Breast epithelium (tissue), 3 donors: ENCODE results near the gene ADGRL3.

ENCODE experiments used
- CTCF ChIP-seq, 3 donors: fragments of 450-650 bp; IDR thresholded peaks; one replicate each; pipeline ENCODE4 v1.5.1; 2016 to 2017; ENCODE audit warnings: antibody characterized with exemption in 3 of 3, mild to moderate bottlenecking in 3 of 3, moderate library complexity in 3 of 3
- POLR2AphosphoS5 ChIP-seq, 3 donors: sonication (generic); formaldehyde crosslinking; IDR thresholded peaks; one replicate each; pipeline ENCODE4 v1.6.1; 2017; ENCODE audit warnings: antibody characterized with exemption in 3 of 3

DNA sequence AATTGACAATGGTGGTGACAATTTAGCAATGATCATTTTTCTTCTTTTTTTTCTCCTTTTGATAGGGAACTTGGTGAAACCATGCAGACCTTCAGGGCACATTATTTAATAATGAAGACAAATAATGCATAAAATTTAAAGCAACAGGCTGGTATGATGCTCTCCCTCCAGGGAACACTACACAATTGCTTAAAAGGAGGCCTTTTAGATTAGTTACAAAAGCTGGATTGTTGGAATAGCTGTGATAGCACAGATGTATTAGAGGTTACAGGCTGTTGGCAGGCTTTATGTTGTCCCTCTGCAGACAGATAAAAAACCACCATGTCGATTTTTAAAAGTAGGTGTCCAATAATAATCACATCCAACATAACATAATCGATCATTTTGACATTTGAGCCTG is 307.0 kb downstream of the ADGRL3 start:
- no peak for TF ChIP-seq POLR2AphosphoS5 (IDR thresholded peaks at IDR 0.05)
- TF ChIP-seq CTCF (IDR thresholded peaks at IDR 0.05): no peak
